GM21515 (cell line): Measurements from ENCODE around the gene SDK1.

Experiments used
- ATAC-seq: cut with Tn5 transposase; IDR thresholded peaks from one replicate; pipeline ENCODE4 v1.9.1; 2021; ENCODE audit not compliant: unreplicated experiment

SDK1 gene

GRCh38 chr7:4139656-4140625, 838.9 kb downstream of the SDK1 start:
- no peak for ATAC-seq

- no peak for ATAC-seq
Observed at GRCh38 chr7:4140933-4141332, 839.9 kb downstream of the SDK1 start.

GRCh38 chr7:4143006-4143405, 842.0 kb downstream of the SDK1 start:
- ATAC-seq, result no peak

- ATAC-seq, result no peak
Observed at GRCh38 chr7:4143511-4144171, 842.6 kb downstream of the SDK1 start.

GRCh38 chr7:4144172-4144701, 843.2 kb downstream of the SDK1 start:
- ATAC-seq, result no peak

GRCh38 chr7:4144811-4145510, 843.9 kb downstream of the SDK1 start:
- no peak for ATAC-seq

- ATAC-seq, result no peak
Observed at GRCh38 chr7:4145576-4145975, 844.5 kb downstream of the SDK1 start.

- ATAC-seq, result no peak
Observed at GRCh38 chr7:4147926-4148620, 847.0 kb downstream of the SDK1 start.

GRCh38 chr7:4149236-4149635, 848.2 kb downstream of the SDK1 start:
- ATAC-seq, result no peak

- no peak for ATAC-seq
Observed at GRCh38 chr7:4149645-4150044, 848.6 kb downstream of the SDK1 start.

- no peak for ATAC-seq
Observed at GRCh38 chr7:4150731-4151130, 849.7 kb downstream of the SDK1 start.

- no peak for ATAC-seq
Observed at GRCh38 chr7:4151524-4151923, 850.5 kb downstream of the SDK1 start.

- no peak for ATAC-seq
Observed at GRCh38 chr7:4151926-4152549, 851.0 kb downstream of the SDK1 start.

GRCh38 chr7:4154882-4155535, 854.0 kb downstream of the SDK1 start:
- ATAC-seq, result no peak

GRCh38 chr7:4156190-4156589, 855.1 kb downstream of the SDK1 start:
- ATAC-seq, result no peak

GRCh38 chr7:4157651-4158050, 856.6 kb downstream of the SDK1 start:
- no peak for ATAC-seq

GRCh38 chr7:4158441-4159153, 857.5 kb downstream of the SDK1 start:
- ATAC-seq, result no peak

GRCh38 chr7:4159154-4159501, 858.1 kb downstream of the SDK1 start:
- no peak for ATAC-seq
